D721Med (cell line): ENCODE measurements around the gene SSMEM1.
"Not testable (repeated sequence)": the region's sequence is repeated elsewhere in the genome, so short reads cannot be mapped to it uniquely, and the experiment has no call there.

Experiments used
- DNase-seq: peaks from one replicate; pipeline ENCODE4 v3.0.0; 2011; ENCODE audit warnings: low spot score; ENCODE audit not compliant: insufficient read length
- FAIRE-seq: peaks from 2 replicates; lab custom pipeline; 2011; peaks lifted over from hg19 to GRCh38; lab: Jason Lieb, UNC
- TF ChIP-seq, protein P1 (sequence below): IDR thresholded peaks from 2 replicates; pipeline ENCODE4 v1.5.1; 2012; ENCODE audit warnings: mild to moderate bottlenecking, control low read depth; ENCODE audit not compliant: insufficient read depth; ENCODE audit errors: missing control alignments

Gene SSMEM1

DNA sequence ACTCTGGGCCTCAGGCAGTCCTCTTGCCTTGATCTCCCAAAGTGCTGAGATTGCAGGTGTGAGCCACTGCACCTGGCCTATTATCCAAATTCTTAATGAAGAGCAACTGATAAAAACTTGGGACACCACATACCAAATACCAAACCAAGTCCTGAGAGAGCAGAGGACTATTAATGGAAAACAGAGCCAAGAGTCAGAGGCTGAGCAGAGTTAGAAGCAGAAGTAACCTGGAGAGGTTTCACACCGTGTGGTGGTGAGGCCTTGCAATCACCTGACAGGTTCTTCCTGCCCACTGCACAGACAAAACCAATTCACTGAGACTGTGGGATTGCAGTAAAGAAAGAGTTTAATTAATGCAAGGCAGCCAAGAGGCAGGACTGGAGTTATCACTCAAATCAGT, 16.0 kb downstream of the SSMEM1 start:
- DNase-seq (no peak), FAIRE-seq (no peak)
- TF ChIP-seq, protein P1, sequence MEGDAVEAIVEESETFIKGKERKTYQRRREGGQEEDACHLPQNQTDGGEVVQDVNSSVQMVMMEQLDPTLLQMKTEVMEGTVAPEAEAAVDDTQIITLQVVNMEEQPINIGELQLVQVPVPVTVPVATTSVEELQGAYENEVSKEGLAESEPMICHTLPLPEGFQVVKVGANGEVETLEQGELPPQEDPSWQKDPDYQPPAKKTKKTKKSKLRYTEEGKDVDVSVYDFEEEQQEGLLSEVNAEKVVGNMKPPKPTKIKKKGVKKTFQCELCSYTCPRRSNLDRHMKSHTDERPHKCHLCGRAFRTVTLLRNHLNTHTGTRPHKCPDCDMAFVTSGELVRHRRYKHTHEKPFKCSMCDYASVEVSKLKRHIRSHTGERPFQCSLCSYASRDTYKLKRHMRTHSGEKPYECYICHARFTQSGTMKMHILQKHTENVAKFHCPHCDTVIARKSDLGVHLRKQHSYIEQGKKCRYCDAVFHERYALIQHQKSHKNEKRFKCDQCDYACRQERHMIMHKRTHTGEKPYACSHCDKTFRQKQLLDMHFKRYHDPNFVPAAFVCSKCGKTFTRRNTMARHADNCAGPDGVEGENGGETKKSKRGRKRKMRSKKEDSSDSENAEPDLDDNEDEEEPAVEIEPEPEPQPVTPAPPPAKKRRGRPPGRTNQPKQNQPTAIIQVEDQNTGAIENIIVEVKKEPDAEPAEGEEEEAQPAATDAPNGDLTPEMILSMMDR = no peak

DNA sequence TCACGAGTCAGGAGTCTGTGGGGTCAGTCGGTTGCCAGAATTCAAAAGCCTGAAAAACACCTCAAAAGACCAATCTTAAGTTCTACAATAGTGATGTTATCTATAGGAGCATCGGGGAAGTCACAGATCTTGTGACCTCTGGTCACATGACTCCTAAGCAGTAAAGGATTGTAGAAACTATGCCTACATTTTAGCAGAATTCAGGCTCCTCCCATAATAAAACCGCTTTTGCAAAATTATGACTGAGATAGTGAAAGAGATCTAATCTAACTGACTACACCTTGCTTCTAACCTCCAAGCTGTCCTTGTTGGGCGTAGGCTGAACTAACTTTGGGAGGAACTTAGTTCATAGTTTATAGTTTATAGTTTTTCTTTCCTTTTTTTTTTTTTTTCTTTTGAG, 16.6 kb downstream of the SSMEM1 start:
- no peak for FAIRE-seq
- TF ChIP-seq, protein P1 = no peak

DNA sequence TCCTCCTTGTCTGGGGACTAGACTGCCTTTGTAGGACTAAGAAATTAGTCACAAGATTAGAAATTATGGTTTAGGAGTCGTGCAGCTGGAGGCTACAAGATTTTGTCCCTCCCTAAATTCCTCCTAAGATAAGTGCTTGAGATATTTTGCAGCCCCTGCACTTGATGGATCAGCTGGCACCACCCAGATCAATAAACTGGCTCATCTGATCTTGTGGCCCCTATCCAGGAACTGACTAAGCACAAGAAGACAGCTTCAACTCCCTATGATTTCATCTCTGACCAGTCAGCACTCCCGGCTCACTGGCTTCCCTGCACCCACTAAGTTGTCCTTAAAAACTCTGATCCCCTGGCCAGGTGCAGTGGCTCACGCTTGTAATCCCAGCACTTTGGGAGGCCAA, 17.3 kb downstream of the SSMEM1 start:
- not testable (repeated sequence) for DNase-seq, FAIRE-seq

More for the DNA sequence above, 16.6 kb downstream of the SSMEM1 start:
- DNase-seq = no peak

DNA sequence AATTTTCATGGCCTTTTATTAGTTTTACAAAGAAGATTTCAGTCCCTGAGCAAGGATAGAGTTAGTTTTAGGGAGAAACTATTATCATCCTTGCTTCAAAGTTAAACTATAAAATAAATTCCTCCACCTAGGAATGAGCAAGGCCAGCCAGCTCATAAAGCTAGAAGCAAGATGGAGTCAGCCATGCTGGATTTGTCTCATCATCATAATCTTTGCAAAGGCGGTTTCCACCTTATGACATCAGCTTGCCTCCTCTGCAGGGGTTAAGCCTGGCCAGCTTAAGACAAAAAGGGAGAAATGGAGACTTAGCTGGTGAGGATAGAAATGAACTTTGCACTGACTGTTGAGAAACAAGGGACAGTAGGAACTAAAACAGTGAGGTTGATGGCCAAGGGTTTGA, 18.7 kb downstream of the SSMEM1 start:
- TF ChIP-seq, protein P1 = no peak
- DNase-seq (no peak), FAIRE-seq (no peak)

DNA sequence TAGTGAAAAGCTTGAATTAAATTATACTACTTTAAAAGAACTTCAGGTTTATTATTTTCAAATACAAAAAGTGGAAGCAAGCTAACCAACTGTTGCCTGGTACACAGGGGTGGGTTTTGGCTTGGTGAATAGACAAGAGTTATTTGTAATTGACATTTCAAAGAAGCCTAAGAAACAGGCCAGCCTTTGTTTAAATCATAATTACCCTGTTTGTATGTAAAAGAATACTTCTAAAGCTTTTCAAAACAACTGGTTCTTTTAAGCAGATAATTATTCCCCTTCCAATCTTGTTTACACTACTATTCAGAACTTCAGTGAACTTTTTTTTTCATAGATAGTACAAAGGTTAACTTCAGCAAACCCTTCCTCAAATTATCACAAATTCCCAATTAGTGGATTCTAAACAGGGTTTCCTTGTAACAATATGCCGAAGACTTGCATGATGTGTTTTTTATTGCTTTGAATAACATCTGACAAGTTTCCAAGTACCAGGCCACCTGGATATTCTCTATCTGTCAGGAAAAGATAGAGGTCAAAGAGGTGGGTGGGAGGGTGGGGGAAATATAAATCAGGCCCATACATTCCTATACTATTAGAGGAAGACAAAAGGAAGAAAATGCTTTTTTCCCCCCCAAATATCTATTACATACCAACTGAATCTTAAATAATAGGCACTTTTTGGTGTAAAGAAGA, 20.4 kb downstream of the SSMEM1 start:
- TF ChIP-seq, protein P1 = no peak
- FAIRE-seq = no peak
- DNase-seq = no peak

DNA sequence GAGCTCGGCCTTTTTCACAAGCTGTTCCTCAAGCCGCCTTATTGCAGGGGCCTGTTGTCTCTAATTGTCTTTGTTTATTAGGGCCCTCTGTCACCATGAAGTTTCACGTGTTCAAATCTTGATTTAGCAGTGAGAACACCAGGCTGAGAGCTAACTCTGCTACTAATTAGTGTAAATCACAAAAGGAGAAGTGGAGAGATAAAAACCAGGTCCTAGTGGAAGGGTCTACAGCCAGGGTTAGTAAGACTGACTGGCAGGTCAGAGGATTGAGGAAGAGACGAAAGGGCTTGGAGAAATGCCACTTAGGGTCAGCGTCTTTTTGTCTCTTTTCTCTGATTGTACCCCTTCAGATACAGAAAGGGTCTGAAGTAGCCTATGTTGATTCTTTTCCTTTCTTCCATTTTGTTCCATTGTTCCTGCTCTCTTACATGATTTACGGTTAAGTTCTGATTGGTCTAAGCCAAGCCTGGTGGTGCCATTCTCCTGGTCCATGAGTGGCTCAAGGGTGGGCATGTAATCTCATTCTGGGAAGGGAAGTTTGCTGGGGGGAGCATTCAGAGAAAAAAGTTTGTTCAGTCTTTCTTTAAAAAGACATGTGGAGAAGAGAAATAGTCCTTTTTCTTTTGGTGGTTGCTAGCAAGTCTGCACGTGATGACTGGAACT, 21.3 kb downstream of the SSMEM1 start:
- TF ChIP-seq, protein P1 = no peak
- DNase-seq (no peak), FAIRE-seq (no peak)

DNA sequence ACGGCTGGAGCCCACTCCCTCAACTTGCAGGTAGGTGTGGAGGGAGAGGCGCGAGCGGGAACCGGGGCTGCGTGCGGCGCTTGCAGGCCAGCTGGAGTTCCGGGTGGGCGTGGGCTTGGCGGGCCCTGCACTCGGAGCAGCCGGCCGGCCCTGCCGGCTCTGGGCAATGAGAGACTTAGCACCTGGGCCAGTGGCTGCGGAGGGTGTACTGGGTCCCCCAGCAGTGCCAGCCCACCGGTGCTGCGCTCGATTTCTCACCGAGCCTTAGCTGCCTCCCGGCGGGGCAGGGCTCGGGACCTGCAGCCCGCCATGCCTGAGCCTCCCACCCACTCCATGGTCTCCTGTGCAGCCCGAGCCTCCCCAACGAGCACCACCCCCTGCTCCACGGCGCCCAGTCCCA, 22.3 kb downstream of the SSMEM1 start:
- not testable (repeated sequence) for DNase-seq, FAIRE-seq

DNA sequence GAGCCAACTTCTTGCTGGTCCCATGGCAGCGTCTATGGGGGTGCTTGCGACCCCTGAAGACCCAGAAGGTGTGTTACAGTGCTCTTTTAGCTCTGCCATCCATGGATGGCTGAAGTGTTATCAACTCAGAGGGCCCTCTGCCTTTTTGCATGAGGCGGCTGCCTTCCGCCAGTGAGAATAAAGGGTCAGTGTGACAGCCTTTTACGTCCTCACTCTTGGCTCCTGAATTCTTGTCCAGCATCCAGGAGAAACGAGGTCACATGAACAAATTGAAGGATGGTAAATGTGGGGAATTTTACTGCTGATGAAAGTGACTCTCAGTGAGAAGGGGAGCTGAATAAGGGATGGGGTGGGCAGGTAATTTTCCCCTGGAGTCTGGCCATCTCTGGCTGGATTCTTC, 24.1 kb downstream of the SSMEM1 start:
- TF ChIP-seq, protein P1 = no peak
- FAIRE-seq (no peak), DNase-seq (no peak)
